Measurements from ENCODE around the gene HEXB. TPM values are rescaled to one million over a fixed set of nuclear protein-coding genes. Genes with fewer than 3 reads are reported as not detected.

The HEXB gene
- total RNA-seq (10 to 100 TPM; 48.1 to 63.3 (median 50.3) TPM), polyA plus RNA-seq (10 to 100 TPM; 31.0 to 48.4 (median 43.9) TPM)
- long read RNA-seq, donor 1, transcript HEXB-201 (14 exons, 1,901 nt) = major isoform, 49 of 54 reads
- long read RNA-seq, donor 1, partial matches to known transcripts = 2 of 54 reads
- long read RNA-seq, donor 1, other reads (novel, unspliced or antisense) = 3 of 54 reads
- long read RNA-seq, donor 2, transcript HEXB-201 (14 exons, 1,901 nt) = major isoform, 100 of 112 reads
- long read RNA-seq, donor 2, partial matches to known transcripts = 3 of 112 reads
- long read RNA-seq, donor 2, other reads (novel, unspliced or antisense) = 7 of 112 reads

- TF ChIP-seq CTCF (IDR thresholded peaks at IDR 0.05) = no peak
- whole genome bisulfite sequencing, 3 donors = 4 to 5% (median 5%) methylated on average over 66 to 78 of the region's 78 CpGs
- Histone ChIP-seq H3K27me3 (ENCODE audit: insufficient read depth in 3 of 3, low read length in 2 of 3) (peaks cover 0 to 3% (median 0%) of the 10 kb centered on the region in 3 donors), H3K4me1 (peaks cover 23% of the 10 kb centered on the region), H3K9me3 (no peaks in the 10 kb centered on the region), H3K4me3 (peak within 1 kb of the TSS; percentile 85), H3K36me3 (ENCODE audit: insufficient read depth in 1 of 2, low read depth in 1 of 2) (peaks cover 0 to 14% of the 10 kb centered on the region in 2 donors), H3K27ac (peak within 1 kb of the TSS; percentile 88)
- DNase-seq = peak; percentile 93 to 94
- intact Hi-C loops (cut with DNase I) = loop anchor here in 1 of 2 donors (2.0 kb wide), 1 partner anchor 82 kb away; the partner anchor contains the start of genes GFM2 and NSA2
- peak; percentile 97 to 99 (median 98) for ATAC-seq
Measured at GRCh38 chr5:74684900-74685851, at the start of gene HEXB. Gene HEXB (plus strand): TSS chr5:74685233. CDS start chr5:74685261, 28 bp downstream.

- intact Hi-C loops (cut with DNase I) = loop anchor here in 1 of 2 donors (10.0 kb wide), 1 partner anchor 231 kb away; no protein-coding TSS in a partner anchor
- DNase-seq (no peak), ATAC-seq (no peak)
- H3K27me3 ChIP-seq (ENCODE audit: insufficient read depth in 3 of 3, low read length in 2 of 3) = no peaks in the 10 kb centered on the region
- no peak for TF ChIP-seq CTCF (IDR thresholded peaks at IDR 0.05)
- H3K27ac ChIP-seq = no peak overlapping the region
- H3K4me3 ChIP-seq = no peak overlapping the region
- peaks cover 23% of the 10 kb centered on the region for H3K4me1 ChIP-seq
- H3K36me3 ChIP-seq (ENCODE audit: insufficient read depth in 1 of 2, low read depth in 1 of 2) = peaks cover 0 to 51% of the 10 kb centered on the region in 2 donors
- WGBS, 3 donors = 87 to 95% (median 93%) methylated on average over 12 of the region's 12 CpGs
- H3K9me3 ChIP-seq = no peaks in the 10 kb centered on the region
Measured at GRCh38 chr5:74636149-74636548, 48.9 kb upstream of the HEXB start.

GRCh38 chr5:74636552-74636951, 48.5 kb upstream of the HEXB start:
- Histone ChIP-seq H3K27me3 (ENCODE audit: insufficient read depth in 3 of 3, low read length in 2 of 3) (no peaks in the 10 kb centered on the region), H3K36me3 (ENCODE audit: insufficient read depth in 1 of 2, low read depth in 1 of 2) (peaks cover 0 to 47% of the 10 kb centered on the region in 2 donors), H3K4me3 (no peak overlapping the region), H3K9me3 (no peaks in the 10 kb centered on the region), H3K4me1 (peaks cover 21% of the 10 kb centered on the region), H3K27ac (no peak overlapping the region)
- ATAC-seq (no peak), DNase-seq (no peak)
- no peak for TF ChIP-seq CTCF (IDR thresholded peaks at IDR 0.05)
- WGBS, 3 donors = 85 to 87% (median 86%) methylated on average over 4 of the region's 4 CpGs
- intact Hi-C loops (cut with DNase I) = loop anchor here in 1 of 2 donors (10.0 kb wide), 1 partner anchor 232 kb away; no protein-coding TSS in a partner anchor

GRCh38 chr5:74638544-74638969, 46.5 kb upstream of the HEXB start:
- intact Hi-C loops (cut with DNase I) = loop anchor here in 1 of 2 donors (10.0 kb wide), 1 partner anchor 234 kb away; no protein-coding TSS in a partner anchor
- 82 to 85% (median 83%) methylated on average over 1 of the region's 1 CpG for WGBS, 3 donors
- H3K4me3 ChIP-seq = peak overlapping the region; percentile 78
- no peaks in the 10 kb centered on the region for H3K9me3 ChIP-seq
- TF ChIP-seq CTCF (IDR thresholded peaks at IDR 0.05) = no peak
- H3K4me1 ChIP-seq = peaks cover 18% of the 10 kb centered on the region
- H3K36me3 ChIP-seq (ENCODE audit: insufficient read depth in 1 of 2, low read depth in 1 of 2) = peaks cover 0 to 27% of the 10 kb centered on the region in 2 donors
- H3K27ac ChIP-seq = no peak overlapping the region
- no peak for ATAC-seq
- DNase-seq = no peak
- H3K27me3 ChIP-seq (ENCODE audit: insufficient read depth in 3 of 3, low read length in 2 of 3) = no peaks in the 10 kb centered on the region

Data from psoas muscle (tissue), 8 donors.